ENCODE results near the gene TTYH2. TPM values are rescaled to one million over a fixed set of nuclear protein-coding genes. Genes with fewer than 3 reads are reported as not detected.

Gene TTYH2
- total RNA-seq, 1 experiment from 2014 or later: 1.5 TPM

DNA sequence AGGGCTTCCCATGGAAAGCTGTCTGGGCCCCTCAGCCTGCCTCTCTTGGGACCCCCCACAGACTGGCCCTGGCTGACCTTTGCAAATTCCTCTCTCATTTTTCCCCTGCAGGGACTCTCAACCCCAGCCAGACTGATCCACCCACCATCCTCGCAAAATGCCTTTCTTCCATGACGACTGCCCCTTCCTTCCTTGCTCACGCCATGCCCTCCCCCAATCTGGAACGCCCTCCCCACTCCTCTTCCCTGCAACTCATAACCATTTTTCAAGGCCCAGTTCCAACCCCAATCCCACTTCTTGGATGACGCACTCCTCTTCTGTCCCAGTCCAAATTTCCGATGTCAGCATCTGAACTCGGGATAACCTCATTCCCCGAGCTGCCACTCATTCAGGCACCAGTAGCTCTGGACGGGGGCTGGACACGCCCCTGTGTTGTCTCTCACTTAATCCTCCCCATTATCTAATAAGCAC is 59.4 kb downstream of the TTYH2 start:
- H3K4me2 ChIP-seq: no peak overlapping the region
- H3F3A ChIP-seq (ENCODE audit: insufficient read depth, low read depth): no peaks in the 10 kb centered on the region
- no peaks in the 10 kb centered on the region for H3K9me3 ChIP-seq (ENCODE audit: insufficient read depth, low read depth)
- H3K36me3 ChIP-seq (ENCODE audit: low read depth): no peaks in the 10 kb centered on the region
- H3K27ac ChIP-seq: no peak overlapping the region
- DNase-seq: no peak
- H3K79me2 ChIP-seq (ENCODE audit: low read depth): no peaks in the 10 kb centered on the region
- no peaks in the 10 kb centered on the region for H3K4me1 ChIP-seq (replicated peaks; ENCODE audit: insufficient read depth)
- peaks cover 98% of the 10 kb centered on the region for H3K27me3 ChIP-seq (ENCODE audit: insufficient read depth, low read depth)
- no peaks in the 10 kb centered on the region for H4K20me1 ChIP-seq (ENCODE audit: insufficient read depth)
- ChIA-PET CTCF (no interaction called here), POLR2A (ENCODE audit: unreplicated experiment) (interaction anchor here (0.7 kb wide), 1 partner anchor 10 kb away, joined by 4 read pairs; no protein-coding TSS in a partner anchor)
- H3K9me2 ChIP-seq (ENCODE audit: insufficient read depth): no peaks in the 10 kb centered on the region
- intact Hi-C loops (cut with micrococcal nuclease; ENCODE audit: unreplicated experiment): no loop called here
- BruUV-seq (replicated peaks): no TSS peak
- H2AFZ ChIP-seq: no peak overlapping the region
- no peak overlapping the region for H3K4me3 ChIP-seq
- TF ChIP-seq CTCF (conservative IDR thresholded peaks at IDR 0.05) (no peak), EZH2 (IDR thresholded peaks at IDR 0.05; ENCODE audit: low read depth) (no peak)

GRCh38 chr17:74274060-74274708 is 60.8 kb downstream of the TTYH2 start, which contains the start of gene DNAI2:
Gene DNAI2, plus strand, starts transcription at chr17:74274234. Its CDS starts 7,584 bp downstream, at chr17:74281818.
- Histone ChIP-seq H3K9me3 (ENCODE audit: insufficient read depth, low read depth) (no peaks in the 10 kb centered on the region), H2AFZ (no peak within 1 kb of the TSS), H3K4me1 (replicated peaks; ENCODE audit: insufficient read depth) (no peaks in the 10 kb centered on the region), H3K27ac (no peak within 1 kb of the TSS), H4K20me1 (ENCODE audit: insufficient read depth) (no peaks in the 10 kb centered on the region), H3K4me2 (no peak within 1 kb of the TSS), H3F3A (ENCODE audit: insufficient read depth, low read depth) (no peaks in the 10 kb centered on the region), H3K9me2 (ENCODE audit: insufficient read depth) (no peaks in the 10 kb centered on the region), H3K36me3 (ENCODE audit: low read depth) (no peaks in the 10 kb centered on the region), H3K79me2 (ENCODE audit: low read depth) (no peaks in the 10 kb centered on the region), H3K27me3 (ENCODE audit: insufficient read depth, low read depth) (peaks cover 91% of the 10 kb centered on the region), H3K4me3 (no peak within 1 kb of the TSS)
- ChIA-PET CTCF (no interaction called here), POLR2A (ENCODE audit: unreplicated experiment) (no interaction called here)
- no peak for DNase-seq
- intact Hi-C loops (cut with micrococcal nuclease; ENCODE audit: unreplicated experiment): no loop called here
- no TSS peak for BruUV-seq (replicated peaks)
- no peak for TF ChIP-seq EZH2 (IDR thresholded peaks at IDR 0.05; ENCODE audit: low read depth)

DNA sequence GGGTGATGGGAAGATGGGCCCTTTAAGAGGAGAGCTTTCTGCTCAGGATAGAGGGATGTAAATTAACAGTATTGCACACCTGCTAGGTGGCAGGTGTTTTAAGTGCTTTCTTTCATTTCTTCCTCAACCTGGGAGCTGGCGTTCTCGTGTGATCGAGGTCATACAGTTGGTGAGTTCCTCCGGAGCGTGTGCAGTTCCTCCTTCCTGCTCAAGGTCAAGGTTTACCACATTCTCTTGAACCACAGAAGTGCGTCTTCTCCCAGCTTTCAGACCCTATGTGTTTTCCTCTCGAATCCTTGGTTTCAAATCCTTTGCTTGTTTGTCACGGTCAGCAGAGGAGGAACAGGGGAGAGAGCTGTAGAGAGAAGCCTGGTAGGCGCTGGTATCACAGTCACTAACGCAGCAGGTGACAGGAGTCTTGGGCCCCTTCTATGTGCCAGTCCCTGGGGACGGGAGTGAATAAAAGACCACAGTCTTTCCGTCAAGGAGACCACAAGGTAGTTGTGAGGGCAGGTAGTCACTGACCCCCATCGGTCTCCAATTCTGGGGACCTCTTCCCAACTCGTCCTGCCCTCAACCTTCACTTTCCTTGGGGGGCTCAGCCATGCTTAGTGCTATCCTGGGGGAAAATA is 61.5 kb downstream of the TTYH2 start:
- Histone ChIP-seq H3K27me3 (ENCODE audit: insufficient read depth, low read depth) (peaks cover 91% of the 10 kb centered on the region), H4K20me1 (ENCODE audit: insufficient read depth) (no peaks in the 10 kb centered on the region), H3K9me2 (ENCODE audit: insufficient read depth) (no peaks in the 10 kb centered on the region), H3K36me3 (ENCODE audit: low read depth) (no peaks in the 10 kb centered on the region), H3F3A (ENCODE audit: insufficient read depth, low read depth) (no peaks in the 10 kb centered on the region), H3K4me2 (no peak overlapping the region), H3K9me3 (ENCODE audit: insufficient read depth, low read depth) (no peaks in the 10 kb centered on the region), H3K4me3 (no peak overlapping the region), H3K4me1 (replicated peaks; ENCODE audit: insufficient read depth) (no peaks in the 10 kb centered on the region), H3K27ac (no peak overlapping the region), H2AFZ (no peak overlapping the region), H3K79me2 (ENCODE audit: low read depth) (no peaks in the 10 kb centered on the region)
- BruUV-seq (replicated peaks): no TSS peak
- intact Hi-C loops (cut with micrococcal nuclease; ENCODE audit: unreplicated experiment): no loop called here
- TF ChIP-seq EZH2 (IDR thresholded peaks at IDR 0.05; ENCODE audit: low read depth) (no peak), CTCF (conservative IDR thresholded peaks at IDR 0.05) (no peak)
- CTCF ChIA-PET: no interaction called here
- POLR2A ChIA-PET (ENCODE audit: unreplicated experiment): no interaction called here
- no peak for DNase-seq
